K562 (cell line): Measurements from ENCODE around the gene SLC7A14. TPM values are rescaled to one million over a fixed set of nuclear protein-coding genes. Genes with fewer than 3 reads are reported as not detected.

Experiments used
- ATAC-seq: fragments of 200-7000 bp; cut with Tn5 transposase; 3 replicates; pipeline ENCODE4 v1.9.1; 2020; ENCODE audit warnings: moderate library complexity
- BruUV-seq: library from RNA; stranded (reverse); fragments of 400-500 nt; replicated peaks from 2 replicates; lab custom pipeline; 2021; lab: Mats Ljungman, UMichigan
- CTCF ChIA-PET: fragments of 300-600 bp; formaldehyde crosslinking; extraction: SDS; loops from one replicate; lab custom pipeline; 2021; ENCODE audit warnings: low intra/inter-chr PET ratio; lab: Yijun Ruan, JAX
- POLR2A ChIA-PET: fragments of 300-600, 350-650 bp; sonication (Branson Sonifier 250); formaldehyde crosslinking; extraction: SDS; loops from one replicate; lab custom pipeline; 2021; ENCODE audit warnings: antibody characterized with exemption, inconsistent platforms; lab: Yijun Ruan, JAX
- DNase-seq, 4 experiments: peaks; one replicate each; pipeline versions ENCODE4 v3.0.0 to v3.0.0-alpha.2; 2011 to 2018; ENCODE audit warnings: low spot score in 3 of 4, mixed read lengths in 3 of 4; ENCODE audit errors: extremely low read depth in 1 of 4
- FAIRE-seq: peaks from 2 replicates; lab custom pipeline; 2011; peaks lifted over from hg19 to GRCh38; lab: Jason Lieb, UNC
- H2AFZ ChIP-seq: 2 replicates; pipeline ENCODE4 v1.6.0; 2011; ENCODE audit warnings: low read depth, low read length, control low read depth, inconsistent platforms
- H3K27ac ChIP-seq: fragments of 200-600 bp; 3 replicates; pipeline ENCODE4 v1.8.0; 2011; ENCODE audit warnings: low read depth, mild to moderate bottlenecking, control low read depth, inconsistent platforms, low read length, moderate library complexity, mixed read lengths; ENCODE audit errors: extremely low read depth
- H3K27me3 ChIP-seq, 2 experiments: fragments of 300-600 bp in 1 of 2; 2 replicates in 1 of 2; 3 replicates in 1 of 2; pipeline versions ENCODE4 v1.6.0 to v1.8.0; 2011; ENCODE audit warnings: inconsistent platforms in 2 of 2, low read length in 2 of 2, mild to moderate bottlenecking in 1 of 2, mixed read lengths in 1 of 2, moderate library complexity in 1 of 2; ENCODE audit not compliant: control insufficient read depth in 2 of 2, insufficient read depth in 2 of 2
- H3K36me3 ChIP-seq: fragments of 300-600 bp; 3 replicates; pipeline ENCODE4 v1.8.0; 2011; ENCODE audit warnings: mild to moderate bottlenecking, low read length, inconsistent platforms; ENCODE audit not compliant: control insufficient read depth, insufficient read depth
- H3K4me1 ChIP-seq, 2 experiments: fragments of 200-600 bp in 1 of 2; replicated peaks in 1 of 2; 2 replicates in 1 of 2; 3 replicates in 1 of 2; pipeline versions ENCODE4 v1.5.1 to v1.8.0; 2011; ENCODE audit warnings: inconsistent platforms in 2 of 2, low read length in 2 of 2, mild to moderate bottlenecking in 1 of 2, mixed read lengths in 1 of 2, moderate library complexity in 1 of 2; ENCODE audit not compliant: control insufficient read depth in 2 of 2, insufficient read depth in 2 of 2
- H3K4me2 ChIP-seq: 2 replicates; pipeline ENCODE4 v1.6.1; 2011; ENCODE audit warnings: low read length, control low read depth, inconsistent platforms, mixed read lengths; ENCODE audit not compliant: insufficient read depth
- H3K4me3 ChIP-seq: fragments of 200-600 bp; sonication (generic), shearing (Covaris generic); 2 replicates; pipeline ENCODE4 v1.5.1; 2016; ENCODE audit warnings: control low read depth, inconsistent platforms
- H3K79me2 ChIP-seq: fragments of 200-600 bp; 3 replicates; pipeline ENCODE4 v1.8.0; 2011; ENCODE audit warnings: low read length, inconsistent platforms; ENCODE audit not compliant: control insufficient read depth, insufficient read depth
- H3K9ac ChIP-seq, 2 experiments: 2 replicates each; pipeline versions ENCODE4 v1.6.0 to v1.6.1; 2011; ENCODE audit warnings: low read depth in 2 of 2, low read length in 2 of 2, control low read depth in 1 of 2, inconsistent platforms in 1 of 2, mild to moderate bottlenecking in 1 of 2, mixed read lengths in 1 of 2; ENCODE audit not compliant: insufficient read depth in 1 of 2
- H3K9me1 ChIP-seq: one replicate; pipeline ENCODE4 v1.6.0; 2011; ENCODE audit warnings: inconsistent platforms, mild to moderate bottlenecking, low read length, moderate library complexity; ENCODE audit not compliant: control insufficient read depth, insufficient read depth
- H3K9me3 ChIP-seq: replicated peaks from 2 replicates; pipeline ENCODE4 v1.5.1; 2011; ENCODE audit warnings: low read depth, low read length, inconsistent platforms; ENCODE audit not compliant: control insufficient read depth, insufficient read depth
- H4K20me1 ChIP-seq: replicated peaks from 2 replicates; pipeline ENCODE4 v1.6.1; 2011; ENCODE audit warnings: low read length, inconsistent platforms, mixed read lengths; ENCODE audit not compliant: control insufficient read depth, insufficient read depth
- EP300 ChIP-seq: IDR thresholded peaks from 2 replicates; pipeline ENCODE4 v1.6.1; 2012; ENCODE audit warnings: low read length, improper control_type of control experiment
- EZH2 ChIP-seq: IDR thresholded peaks from 2 replicates; pipeline ENCODE4 v1.6.1; 2012; ENCODE audit warnings: low read depth, mild to moderate bottlenecking, inconsistent platforms, low read length, borderline replicate concordance
- FOSL1 ChIP-seq: fragments of 200-800 bp; sonication (Bioruptor generic); conservative IDR thresholded peaks from 2 replicates; pipeline ENCODE4 v1.6.1; 2016; ENCODE audit warnings: missing genetic modification characterization, missing compliant biosample characterization
- L3MBTL2 ChIP-seq: fragments of 450-650 bp; IDR thresholded peaks from 2 replicates; pipeline ENCODE4 v1.6.1; 2016; ENCODE audit warnings: mild to moderate bottlenecking, moderate library complexity
- MXD1 ChIP-seq: fragments of 250-450 bp; sonication (Bioruptor Pico); IDR thresholded peaks from 2 replicates; pipeline ENCODE4 v1.8.0; 2021; ENCODE audit warnings: borderline replicate concordance, mild to moderate bottlenecking, moderate library complexity; ENCODE audit not compliant: poor library complexity, severe bottlenecking
- NKRF ChIP-seq: fragments of 450-650 bp; IDR thresholded peaks from 2 replicates; pipeline ENCODE4 v1.6.1; 2016; ENCODE audit warnings: borderline replicate concordance
- NRF1 ChIP-seq, 2 experiments: fragments of 450-650 bp; IDR thresholded peaks in 1 of 2; conservative IDR thresholded peaks in 1 of 2; 2 replicates each; pipeline ENCODE4 v1.6.1; 2014; ENCODE audit warnings: mild to moderate bottlenecking in 2 of 2
- POLR3A ChIP-seq: IDR thresholded peaks from 2 replicates; pipeline ENCODE4 v1.6.1; 2011; ENCODE audit warnings: borderline replicate concordance, mild to moderate bottlenecking, moderate library complexity; ENCODE audit not compliant: insufficient read length, insufficient read depth; ENCODE audit errors: extremely low read depth
- SP1 ChIP-seq: sonication (generic); formaldehyde crosslinking; IDR thresholded peaks from 2 replicates; pipeline ENCODE4 v1.8.1; 2022; ENCODE audit warnings: mild to moderate bottlenecking, missing genetic modification reagents
- THAP7 ChIP-seq: fragments of 250-450 bp; sonication (Bioruptor Pico); IDR thresholded peaks from 2 replicates; pipeline ENCODE4 v1.5.0; 2021
- ZC3H4 ChIP-seq: sonication (generic); formaldehyde crosslinking; IDR thresholded peaks from 2 replicates; pipeline ENCODE4 v1.9.0; 2021; ENCODE audit warnings: missing genetic modification reagents, borderline replicate concordance
- ZNF165 ChIP-seq: fragments of 250-450 bp; sonication (Bioruptor Pico); IDR thresholded peaks from 2 replicates; pipeline ENCODE4 v1.4.0; 2020; ENCODE audit warnings: borderline replicate concordance
- ZNF347 ChIP-seq: fragments of 450-650 bp; formaldehyde crosslinking; IDR thresholded peaks from 2 replicates; pipeline ENCODE4 v1.4.0; 2020; ENCODE audit warnings: low read depth, mild to moderate bottlenecking, moderate library complexity
- ZNF75A ChIP-seq: fragments of 450-650 bp; formaldehyde crosslinking; IDR thresholded peaks from 2 replicates; pipeline ENCODE4 v1.4.0; 2020; ENCODE audit warnings: mild to moderate bottlenecking
- whole genome bisulfite sequencing: fragments of 100-300 bp; shearing (Covaris generic); methylation state at CpG from one replicate; pipeline ENCODE4 v1.1.6; 2016; ENCODE audit warnings: low coverage, mixed read lengths; ENCODE audit not compliant: insufficient coverage; ENCODE audit errors: missing lambda C conversion rate; 5-methylcytosine and 5-hydroxymethylcytosine counted together
- in situ Hi-C: fragments of 300-500 bp; cut with MboI; formaldehyde crosslinking; loops from 4 replicates; pipeline ENCODE4 v1.15.0; 2018; ENCODE audit warnings: inconsistent platforms, mixed read lengths
- intact Hi-C: fragments of 100-400 bp; cut with micrococcal nuclease; formaldehyde crosslinking; loops from 2 replicates; pipeline ENCODE4 v1.14.2; 2022
- polyA plus RNA-seq, 8 experiments: library from polyadenylated mRNA; depleted of rRNA in 4 of 8; stranded (reverse) in 5 of 8; unstranded in 3 of 8; fragments of >200 nt; fragmentation: Nextera tagmentation in 2 of 8; fragmentation: Illumina TruSeq in 1 of 8; extraction: Ambion mirVana in 2 of 8; extraction: Trizol in 1 of 8; gene quantifications; 2 replicates each; pipeline versions ENCODE4 v1.2.1 to v1.2.3, GENCODE V29; 2011 to 2014; ENCODE audit warnings: inconsistent platforms in 1 of 8, missing spikeins in 1 of 8
- total RNA-seq, 7 experiments: library from RNA; depleted of rRNA in 6 of 7; stranded (reverse); fragments of >200 nt in 6 of 7; fragmentation: Illumina TruSeq in 2 of 7; extraction: Trizol in 2 of 7; gene quantifications; 2 replicates each; pipeline versions ENCODE4 v1.2.1 to v1.2.3, GENCODE V29; 2011 to 2021; ENCODE audit warnings: low replicate concordance in 1 of 7

Gene SLC7A14
- total and polyA plus RNA-seq, 9 of the 15 experiments (the other 6 are each of a cell fraction or from before 2014, with no cell fraction given): not detected

- Histone ChIP-seq H3K4me1 (peaks cover 0 to 10% of the 10 kb centered on the region in 2 experiments; a peak in 3 of 5 replicates), H2AFZ (no peak overlapping the region), H3K36me3 (no peaks in the 10 kb centered on the region), H3K9me1 (no peaks in the 10 kb centered on the region), H3K9me3 (no peaks in the 10 kb centered on the region), H3K27me3 (no peaks in the 10 kb centered on the region; a peak in 1 of 5 replicates), H4K20me1 (no peaks in the 10 kb centered on the region), H3K4me2 (no peak overlapping the region), H3K4me3 (no peak overlapping the region), H3K9ac (no peak overlapping the region), H3K27ac (no peak overlapping the region), H3K79me2 (no peaks in the 10 kb centered on the region)
- WGBS: 81% methylated on average over 3 of the region's 6 CpGs
- in situ Hi-C loops: no loop called here
- ATAC-seq: no peak
- BruUV-seq: no TSS peak
- ChIA-PET POLR2A (interaction anchor here (0.6 to 1.6 kb wide), 4 partner anchors 10 to 302 kb away, joined by 3 to 5 read pairs (median 4); no protein-coding TSS in a partner anchor), CTCF (no interaction called here)
- FAIRE-seq: no peak
- TF ChIP-seq NRF1 (conservative IDR thresholded peaks at IDR 0.05 in 1 of 2, IDR thresholded peaks at IDR 0.05 in 1 of 2): no peak
- TF ChIP-seq MXD1 (CRISPR knock-in tag): no peak
- TF ChIP-seq ZNF165: no peak
- TF ChIP-seq ZNF75A (CRISPR knock-in tag): no peak
- no peak for TF ChIP-seq EP300
- no peak for TF ChIP-seq ZNF347
- no peak for TF ChIP-seq ZC3H4 (CRISPR knock-in tag)
- no peak for TF ChIP-seq POLR3A
- TF ChIP-seq L3MBTL2: no peak
- no peak for TF ChIP-seq EZH2
- no peak for TF ChIP-seq NKRF
- TF ChIP-seq THAP7 (CRISPR knock-in tag): no peak
- TF ChIP-seq FOSL1 (tag): no peak
- TF ChIP-seq SP1: no peak
- intact Hi-C loops: loop anchor here (5.0 to 10.0 kb wide), 4 partner anchors 70 to 315 kb away; no protein-coding TSS in a partner anchor
- no peak for DNase-seq
Measured at GRCh38 chr3:170496868-170497140, 89.1 kb downstream of the SLC7A14 start.
